Activated CD4-positive, CD25-positive, alpha-beta regulatory T cell treated with anti-CD3 and anti-CD28 coated beads, Interleukin-2, amount 50 U/mL, for 16 hours (primary cell): ENCODE measurements around the gene GOLGA6L22.
A peak's percentile ranks its signal among the peaks of the same experiment; 100 is the strongest.
"Not testable (repeated sequence)": the region's sequence is repeated elsewhere in the genome, so short reads cannot be mapped to it uniquely, and the experiment has no call there.

Experiments
- DNase-seq: peaks from one replicate; pipeline ENCODE4 v3.0.0-alpha.2; 2020; ENCODE audit warnings: low read depth, low spot score

Gene GOLGA6L22

GRCh38 chr15:22458603-22459002, at the start of gene GOLGA6L22:
GOLGA6L22 (plus strand) TSS chr15:22458903; CDS start chr15:22458994, 91 bp downstream.
- DNase-seq = not testable (repeated sequence)

- not testable (repeated sequence) for DNase-seq
Observed at GRCh38 chr15:22417288-22417687, 41.4 kb upstream of the GOLGA6L22 start.

- DNase-seq = not testable (repeated sequence)
Observed at GRCh38 chr15:22417795-22418194, 40.9 kb upstream of the GOLGA6L22 start.

GRCh38 chr15:22418212-22418611, 40.5 kb upstream of the GOLGA6L22 start:
- not testable (repeated sequence) for DNase-seq

GRCh38 chr15:22418666-22419065, 40.0 kb upstream of the GOLGA6L22 start:
- DNase-seq = not testable (repeated sequence)

- DNase-seq = not testable (repeated sequence)
Observed at GRCh38 chr15:22420340-22420739, 38.4 kb upstream of the GOLGA6L22 start.

GRCh38 chr15:22429426-22429825, 29.3 kb upstream of the GOLGA6L22 start:
- not testable (repeated sequence) for DNase-seq

GRCh38 chr15:22431687-22432086, 27.0 kb upstream of the GOLGA6L22 start:
- not testable (repeated sequence) for DNase-seq

- DNase-seq = peak; percentile 3
Observed at GRCh38 chr15:22494490-22495113, 35.9 kb downstream of the GOLGA6L22 start.

GRCh38 chr15:22497200-22497599, 38.5 kb downstream of the GOLGA6L22 start:
- DNase-seq = not testable (repeated sequence)

GRCh38 chr15:22498220-22498925, 39.7 kb downstream of the GOLGA6L22 start:
- not testable (repeated sequence) for DNase-seq

- DNase-seq = not testable (repeated sequence)
Observed at GRCh38 chr15:22502272-22502671, 43.6 kb downstream of the GOLGA6L22 start.

- DNase-seq = not testable (repeated sequence)
Observed at GRCh38 chr15:22506959-22507358, 48.3 kb downstream of the GOLGA6L22 start.

GRCh38 chr15:22516140-22516539, 57.4 kb downstream of the GOLGA6L22 start:
- not testable (repeated sequence) for DNase-seq
